Measurements from ENCODE around the gene CAMK1G. TPM values are rescaled to one million over a fixed set of nuclear protein-coding genes. Genes with fewer than 3 reads are reported as not detected.

CAMK1G gene
- total and polyA plus RNA-seq, 10 of the 15 experiments (the other 5 are each of a cell fraction or from before 2014, with no cell fraction given): 0.18 to 0.20 TPM; not detected in 8

DNA sequence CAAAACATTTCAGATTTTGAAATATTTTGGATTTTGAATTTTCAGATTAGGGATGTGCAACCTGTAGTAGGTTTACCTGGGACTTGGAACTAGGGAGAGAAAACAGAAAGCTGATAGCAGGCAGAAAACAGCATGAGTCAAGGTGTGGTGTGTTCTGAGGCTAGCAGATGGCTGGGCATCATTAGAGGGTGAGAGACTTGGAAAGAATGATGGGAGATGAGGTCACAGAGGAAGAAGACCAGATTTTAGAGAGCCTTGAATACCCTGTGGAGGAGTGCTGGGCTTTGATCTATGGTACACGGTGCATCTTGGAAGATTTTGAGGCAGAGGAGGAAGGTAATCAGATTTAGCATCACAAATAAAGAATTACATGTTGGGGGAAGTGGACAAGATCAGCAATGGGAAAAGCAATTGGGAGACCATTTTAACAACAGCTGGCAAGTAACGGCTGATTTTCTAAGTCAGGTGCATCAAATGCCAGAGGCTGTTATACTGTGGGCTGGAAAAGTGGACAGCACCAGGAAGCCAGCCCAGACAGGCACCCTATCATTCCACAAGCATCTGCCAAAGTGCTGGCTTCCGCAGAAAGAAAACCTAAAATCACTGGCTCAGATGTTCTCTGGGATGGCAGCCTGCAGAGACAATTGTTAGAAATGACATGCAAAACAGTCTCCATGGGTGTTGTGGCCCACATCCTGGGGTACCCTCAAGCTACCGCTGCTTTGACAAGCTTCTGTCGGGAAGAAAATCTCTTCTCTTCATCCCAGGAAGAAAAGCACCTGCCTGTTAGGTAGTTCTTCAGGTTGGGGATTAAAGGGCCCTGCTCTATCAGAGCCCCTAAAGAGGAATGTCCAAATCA is 30.9 kb upstream of the CAMK1G start (continued):
- TF ChIP-seq, protein P1, sequence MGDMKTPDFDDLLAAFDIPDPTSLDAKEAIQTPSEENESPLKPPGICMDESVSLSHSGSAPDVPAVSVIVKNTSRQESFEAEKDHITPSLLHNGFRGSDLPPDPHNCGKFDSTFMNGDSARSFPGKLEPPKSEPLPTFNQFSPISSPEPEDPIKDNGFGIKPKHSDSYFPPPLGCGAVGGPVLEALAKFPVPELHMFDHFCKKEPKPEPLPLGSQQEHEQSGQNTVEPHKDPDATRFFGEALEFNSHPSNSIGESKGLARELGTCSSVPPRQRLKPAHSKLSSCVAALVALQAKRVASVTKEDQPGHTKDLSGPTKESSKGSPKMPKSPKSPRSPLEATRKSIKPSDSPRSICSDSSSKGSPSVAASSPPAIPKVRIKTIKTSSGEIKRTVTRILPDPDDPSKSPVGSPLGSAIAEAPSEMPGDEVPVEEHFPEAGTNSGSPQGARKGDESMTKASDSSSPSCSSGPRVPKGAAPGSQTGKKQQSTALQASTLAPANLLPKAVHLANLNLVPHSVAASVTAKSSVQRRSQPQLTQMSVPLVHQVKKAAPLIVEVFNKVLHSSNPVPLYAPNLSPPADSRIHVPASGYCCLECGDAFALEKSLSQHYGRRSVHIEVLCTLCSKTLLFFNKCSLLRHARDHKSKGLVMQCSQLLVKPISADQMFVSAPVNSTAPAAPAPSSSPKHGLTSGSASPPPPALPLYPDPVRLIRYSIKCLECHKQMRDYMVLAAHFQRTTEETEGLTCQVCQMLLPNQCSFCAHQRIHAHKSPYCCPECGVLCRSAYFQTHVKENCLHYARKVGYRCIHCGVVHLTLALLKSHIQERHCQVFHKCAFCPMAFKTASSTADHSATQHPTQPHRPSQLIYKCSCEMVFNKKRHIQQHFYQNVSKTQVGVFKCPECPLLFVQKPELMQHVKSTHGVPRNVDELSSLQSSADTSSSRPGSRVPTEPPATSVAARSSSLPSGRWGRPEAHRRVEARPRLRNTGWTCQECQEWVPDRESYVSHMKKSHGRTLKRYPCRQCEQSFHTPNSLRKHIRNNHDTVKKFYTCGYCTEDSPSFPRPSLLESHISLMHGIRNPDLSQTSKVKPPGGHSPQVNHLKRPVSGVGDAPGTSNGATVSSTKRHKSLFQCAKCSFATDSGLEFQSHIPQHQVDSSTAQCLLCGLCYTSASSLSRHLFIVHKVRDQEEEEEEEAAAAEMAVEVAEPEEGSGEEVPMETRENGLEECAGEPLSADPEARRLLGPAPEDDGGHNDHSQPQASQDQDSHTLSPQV (IDR thresholded peaks at IDR 0.05): no peak
- TF ChIP-seq SMARCA5 (IDR thresholded peaks at IDR 0.05) (no peak), ZNF207 (IDR thresholded peaks at IDR 0.05; ENCODE audit: borderline replicate concordance) (no peak)

DNA sequence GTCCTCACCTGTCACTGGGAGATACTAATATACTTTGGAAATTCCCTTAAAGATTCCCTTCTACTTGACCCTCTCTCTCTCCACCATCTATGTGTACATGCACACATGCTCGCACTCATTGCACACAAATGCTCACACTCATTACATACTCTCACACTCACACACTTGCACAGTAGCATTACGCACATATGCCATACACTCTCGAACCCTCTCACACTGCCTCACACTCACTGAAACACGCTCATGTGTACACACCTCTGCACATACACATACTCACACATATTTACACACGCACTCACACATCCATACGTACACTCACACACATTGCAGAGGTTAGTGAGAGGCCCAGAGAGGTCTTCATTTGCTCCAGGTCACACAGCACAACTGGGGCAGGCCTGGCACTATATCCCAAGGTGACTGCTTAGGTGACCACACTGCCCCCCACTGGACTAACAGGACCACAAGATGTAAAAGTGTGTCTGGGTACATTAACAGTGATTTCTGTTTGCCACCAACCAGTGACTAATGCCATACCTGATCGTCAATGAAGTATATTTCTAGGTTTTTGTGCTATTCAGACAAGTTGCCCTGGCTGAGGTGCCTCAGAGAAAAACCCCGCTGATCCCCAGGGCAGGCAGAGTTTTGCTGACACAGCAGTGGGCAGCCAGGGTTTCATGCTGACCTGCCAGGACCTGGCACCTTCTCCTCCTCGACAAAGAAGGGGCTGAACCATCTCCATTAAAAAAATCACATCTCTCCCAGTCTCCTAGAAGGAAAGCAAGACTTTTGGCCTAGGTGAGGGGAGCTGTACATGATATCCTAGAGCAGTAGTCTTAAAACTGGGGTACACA is 28.5 kb upstream of the CAMK1G start:
- no peaks in the 10 kb centered on the region for H4K20me1 ChIP-seq (ENCODE audit: control insufficient read depth, insufficient read depth)
- TF ChIP-seq KDM1A (IDR thresholded peaks at IDR 0.05; ENCODE audit: borderline replicate concordance): no peak
- TF ChIP-seq, protein P2, sequence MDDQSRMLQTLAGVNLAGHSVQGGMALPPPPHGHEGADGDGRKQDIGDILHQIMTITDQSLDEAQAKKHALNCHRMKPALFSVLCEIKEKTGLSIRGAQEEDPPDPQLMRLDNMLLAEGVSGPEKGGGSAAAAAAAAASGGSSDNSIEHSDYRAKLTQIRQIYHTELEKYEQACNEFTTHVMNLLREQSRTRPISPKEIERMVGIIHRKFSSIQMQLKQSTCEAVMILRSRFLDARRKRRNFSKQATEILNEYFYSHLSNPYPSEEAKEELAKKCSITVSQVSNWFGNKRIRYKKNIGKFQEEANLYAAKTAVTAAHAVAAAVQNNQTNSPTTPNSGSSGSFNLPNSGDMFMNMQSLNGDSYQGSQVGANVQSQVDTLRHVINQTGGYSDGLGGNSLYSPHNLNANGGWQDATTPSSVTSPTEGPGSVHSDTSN (IDR thresholded peaks at IDR 0.05; ENCODE audit: insufficient replicate concordance, low read depth, low read length): peak; percentile 52
- no peak for TF ChIP-seq ZNF274 (IDR thresholded peaks at IDR 0.05; ENCODE audit: insufficient read depth, insufficient read length)
- TF ChIP-seq, protein P3, sequence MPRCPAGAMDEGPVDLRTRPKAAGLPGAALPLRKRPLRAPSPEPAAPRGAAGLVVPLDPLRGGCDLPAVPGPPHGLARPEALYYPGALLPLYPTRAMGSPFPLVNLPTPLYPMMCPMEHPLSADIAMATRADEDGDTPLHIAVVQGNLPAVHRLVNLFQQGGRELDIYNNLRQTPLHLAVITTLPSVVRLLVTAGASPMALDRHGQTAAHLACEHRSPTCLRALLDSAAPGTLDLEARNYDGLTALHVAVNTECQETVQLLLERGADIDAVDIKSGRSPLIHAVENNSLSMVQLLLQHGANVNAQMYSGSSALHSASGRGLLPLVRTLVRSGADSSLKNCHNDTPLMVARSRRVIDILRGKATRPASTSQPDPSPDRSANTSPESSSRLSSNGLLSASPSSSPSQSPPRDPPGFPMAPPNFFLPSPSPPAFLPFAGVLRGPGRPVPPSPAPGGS (IDR thresholded peaks at IDR 0.05; ENCODE audit: borderline replicate concordance, insufficient read depth, low read depth, low read length, poor library complexity, severe bottlenecking): peak; percentile 97
- TF ChIP-seq, protein P4, sequence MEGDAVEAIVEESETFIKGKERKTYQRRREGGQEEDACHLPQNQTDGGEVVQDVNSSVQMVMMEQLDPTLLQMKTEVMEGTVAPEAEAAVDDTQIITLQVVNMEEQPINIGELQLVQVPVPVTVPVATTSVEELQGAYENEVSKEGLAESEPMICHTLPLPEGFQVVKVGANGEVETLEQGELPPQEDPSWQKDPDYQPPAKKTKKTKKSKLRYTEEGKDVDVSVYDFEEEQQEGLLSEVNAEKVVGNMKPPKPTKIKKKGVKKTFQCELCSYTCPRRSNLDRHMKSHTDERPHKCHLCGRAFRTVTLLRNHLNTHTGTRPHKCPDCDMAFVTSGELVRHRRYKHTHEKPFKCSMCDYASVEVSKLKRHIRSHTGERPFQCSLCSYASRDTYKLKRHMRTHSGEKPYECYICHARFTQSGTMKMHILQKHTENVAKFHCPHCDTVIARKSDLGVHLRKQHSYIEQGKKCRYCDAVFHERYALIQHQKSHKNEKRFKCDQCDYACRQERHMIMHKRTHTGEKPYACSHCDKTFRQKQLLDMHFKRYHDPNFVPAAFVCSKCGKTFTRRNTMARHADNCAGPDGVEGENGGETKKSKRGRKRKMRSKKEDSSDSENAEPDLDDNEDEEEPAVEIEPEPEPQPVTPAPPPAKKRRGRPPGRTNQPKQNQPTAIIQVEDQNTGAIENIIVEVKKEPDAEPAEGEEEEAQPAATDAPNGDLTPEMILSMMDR (IDR thresholded peaks at IDR 0.05 in 2 of 3, conservative IDR thresholded peaks at IDR 0.05 in 1 of 3; ENCODE audit: control insufficient read depth in 2 of 3, extremely low read depth in 1 of 3, insufficient read depth in 1 of 3, low read depth in 3 of 3, low read length in 3 of 3): 0 out of 6 replicates have a peak, but pooled peaks of 1 of the 3 experiments have one; percentile 13
- TF ChIP-seq WRNIP1 (IDR thresholded peaks at IDR 0.05; ENCODE audit: borderline replicate concordance, low read depth, low read length): no peak
- ChIA-PET CTCF (interaction anchor here (2.0 kb wide), 1 partner anchor 11 kb away, joined by 7 read pairs; no protein-coding TSS in a partner anchor), POLR2A (no interaction called here), SMC1A (ENCODE audit: uncharacterized antibody, unreplicated experiment) (no interaction called here), RAD21 (ENCODE audit: unreplicated experiment) (no interaction called here)
- ATAC-seq (peak; percentile 33; the same call in 2 of the 3 replicates), FAIRE-seq (no peak), DNase-seq (ENCODE audit: low read depth, low spot score) (no peak)
- no peak overlapping the region for H3K4me2 ChIP-seq (ENCODE audit: control insufficient read depth, insufficient read depth)
- no peak overlapping the region for H3K27ac ChIP-seq (ENCODE audit: control insufficient read depth, insufficient read depth)
- no peaks in the 10 kb centered on the region for H3K36me3 ChIP-seq (ENCODE audit: control insufficient read depth in 2 of 2, insufficient read depth in 2 of 2, low read length in 1 of 2)
- H3K27me3 ChIP-seq (replicated peaks in 1 of 2; ENCODE audit: control insufficient read depth in 2 of 2, insufficient read depth in 2 of 2, low read length in 1 of 2): peaks cover 0 to 3% of the 10 kb centered on the region in 2 experiments; a peak in 2 of 4 replicates
- H3K4me3 ChIP-seq: no peak overlapping the region
- BruUV-seq (replicated peaks): no TSS peak
- intact Hi-C loops (cut with micrococcal nuclease; ENCODE audit: unreplicated experiment): no loop called here
- no peak overlapping the region for H3K9ac ChIP-seq (ENCODE audit: control insufficient read depth, insufficient read depth, low read length)
- H2AFZ ChIP-seq (ENCODE audit: control insufficient read depth, low read depth, low read length): no peak overlapping the region
- H3K9me3 ChIP-seq (replicated peaks; ENCODE audit: control insufficient read depth, insufficient read depth, low read length): no peaks in the 10 kb centered on the region
- H3K79me2 ChIP-seq (ENCODE audit: control insufficient read depth, insufficient read depth, low read length): no peaks in the 10 kb centered on the region
- WGBS (ENCODE audit: insufficient coverage, insufficient replicate concordance, low lambda C conversion rate, missing lambda C conversion rate): 27% methylated on average over 9 of the region's 9 CpGs
- H3K4me1 ChIP-seq (ENCODE audit: control insufficient read depth, insufficient read depth, low read length): no peaks in the 10 kb centered on the region
- in situ Hi-C loops (cut with MboI): no loop called here

Data from GM12878 (cell line).